Common myeloid progenitor, CD34-positive (primary cell): ENCODE measurements around the gene ASTN2.

Experiments
- CTCF ChIA-PET: fragments of 350-600 bp; sonication (Branson Sonifier 250); formaldehyde crosslinking; loops from one replicate; lab custom pipeline; 2021; ENCODE audit warnings: antibody characterized with exemption; lab: Charles Lee
- POLR2A ChIA-PET: fragments of 350-600 bp; sonication (Branson Sonifier 250); formaldehyde crosslinking; loops from one replicate; lab custom pipeline; 2021; ENCODE audit warnings: antibody characterized with exemption; lab: Charles Lee
- DNase-seq, 3 donors: peaks; one replicate each; pipeline versions ENCODE4 v3.0.0 to v3.0.0-alpha.2; 2013
- H3K27ac ChIP-seq, 2 experiments: 1 replicate in 1 of 2; 2 replicates in 1 of 2; pipeline ENCODE4 v1.7.0; 2013; ENCODE audit warnings: inconsistent platforms in 2 of 2, low read length in 2 of 2, mild to moderate bottlenecking in 2 of 2, low read depth in 1 of 2, moderate library complexity in 1 of 2; ENCODE audit not compliant: severe bottlenecking in 2 of 2, insufficient read depth in 1 of 2, poor library complexity in 1 of 2
- H3K27me3 ChIP-seq, 5 experiments: replicated peaks in 2 of 5; 1 replicate in 3 of 5; 2 replicates in 2 of 5; pipeline versions ENCODE4 v1.6.1 to v1.7.0; 2013; ENCODE audit warnings: low read length in 4 of 5, mild to moderate bottlenecking in 2 of 5, moderate library complexity in 2 of 5, inconsistent platforms in 1 of 5; ENCODE audit not compliant: insufficient read depth in 5 of 5, control insufficient read depth in 4 of 5
- H3K36me3 ChIP-seq, 4 experiments: 1 replicate in 2 of 4; 2 replicates in 2 of 4; pipeline versions ENCODE4 v1.6.1 to v1.7.0; 2013; ENCODE audit warnings: low read length in 3 of 4, control low read depth in 1 of 4, mild to moderate bottlenecking in 1 of 4; ENCODE audit not compliant: control insufficient read depth in 4 of 4, insufficient read depth in 4 of 4
- H3K4me1 ChIP-seq, 4 experiments: 1 replicate in 3 of 4; 2 replicates in 1 of 4; pipeline versions ENCODE4 v1.6.1 to v1.7.1; 2013; ENCODE audit warnings: low read length in 3 of 4, mild to moderate bottlenecking in 3 of 4, control low read depth in 1 of 4, inconsistent platforms in 1 of 4, moderate library complexity in 1 of 4; ENCODE audit not compliant: control insufficient read depth in 4 of 4, insufficient read depth in 4 of 4; ENCODE audit errors: control extremely low read depth in 1 of 4
- H3K4me3 ChIP-seq, 7 experiments: 1 replicate in 4 of 7; 2 replicates in 3 of 7; pipeline versions ENCODE4 v1.5.1 to v1.7.0; 2013; ENCODE audit warnings: mild to moderate bottlenecking in 7 of 7, low read length in 6 of 7, moderate library complexity in 6 of 7, inconsistent platforms in 2 of 7, low read depth in 2 of 7, control low read depth in 1 of 7; ENCODE audit not compliant: insufficient read depth in 4 of 7, control insufficient read depth in 1 of 7; ENCODE audit errors: extremely low read depth in 1 of 7
- H3K9me3 ChIP-seq, 5 experiments: 1 replicate in 4 of 5; 2 replicates in 1 of 5; pipeline versions ENCODE4 v1.6.1 to v1.7.1; 2013; ENCODE audit warnings: low read length in 4 of 5, mild to moderate bottlenecking in 2 of 5, inconsistent platforms in 1 of 5, low read depth in 1 of 5, moderate library complexity in 1 of 5; ENCODE audit not compliant: control insufficient read depth in 4 of 5, insufficient read depth in 2 of 5; ENCODE audit errors: control extremely low read depth in 1 of 5
- WGBS: methylation state at CpG from one replicate; pipeline ENCODE4 v1.1.5; 2013; ENCODE audit not compliant: insufficient coverage; 5-methylcytosine and 5-hydroxymethylcytosine counted together

ASTN2 gene

GRCh38 chr9:117035546-117035945 is 379.3 kb downstream of the ASTN2 start:
- Histone ChIP-seq H3K4me3 (no peak overlapping the region), H3K27ac (no peak overlapping the region), H3K4me1 (no peaks in the 10 kb centered on the region), H3K36me3 (no peaks in the 10 kb centered on the region), H3K9me3 (no peaks in the 10 kb centered on the region), H3K27me3 (peaks cover 0 to 2% (median 0%) of the 10 kb centered on the region in 5 experiments)
- 88% methylated on average over 1 of the region's 1 CpG for WGBS
- DNase-seq: no peak
- CTCF ChIA-PET: interaction anchor here (1.1 to 1.2 kb wide), 2 partner anchors 9 to 17 kb away, joined by 3 read pairs; no protein-coding TSS in a partner anchor
- POLR2A ChIA-PET: interaction anchor here (0.6 to 0.8 kb wide), 2 partner anchors 9 to 54 kb away, joined by 3 to 4 read pairs; no protein-coding TSS in a partner anchor

DNA sequence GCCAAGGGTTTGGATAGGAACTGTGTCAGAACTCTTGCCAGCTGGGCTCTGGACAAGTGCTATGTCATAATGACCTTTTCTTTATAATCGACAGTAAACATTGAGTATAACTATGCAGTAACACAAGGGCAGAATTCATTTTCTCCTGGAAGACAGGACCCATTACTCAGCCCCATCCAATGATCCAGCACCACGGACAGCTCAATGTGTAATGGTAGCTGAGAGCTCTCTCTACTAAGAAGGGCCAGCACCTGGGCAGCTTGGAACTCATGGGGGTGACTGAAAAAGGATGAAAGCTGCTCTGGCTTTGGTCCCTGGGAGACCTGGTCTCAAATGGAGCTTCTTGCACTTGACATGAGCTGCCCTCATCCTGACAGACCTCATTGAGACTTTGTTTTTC is 380.0 kb downstream of the ASTN2 start:
- Histone ChIP-seq H3K4me1 (no peaks in the 10 kb centered on the region), H3K9me3 (no peaks in the 10 kb centered on the region), H3K36me3 (no peaks in the 10 kb centered on the region), H3K4me3 (no peak overlapping the region), H3K27ac (no peak overlapping the region), H3K27me3 (peaks cover 0 to 2% (median 0%) of the 10 kb centered on the region in 5 experiments)
- no CpG with 5 or more reads among the region's 2 CpGs for WGBS
- DNase-seq: peak in 1 of 3 donors; percentile 19
- ChIA-PET POLR2A (interaction anchor here (0.6 kb wide), 1 partner anchor 9 kb away, joined by 3 read pairs; no protein-coding TSS in a partner anchor), CTCF (interaction anchor here (1.1 kb wide), 1 partner anchor 8 kb away, joined by 3 read pairs; no protein-coding TSS in a partner anchor)

- H3K4me1 ChIP-seq: no peaks in the 10 kb centered on the region
- DNase-seq: no peak
- no peak overlapping the region for H3K4me3 ChIP-seq
- no peaks in the 10 kb centered on the region for H3K36me3 ChIP-seq
- 100% methylated on average over 1 of the region's 3 CpGs for WGBS
- POLR2A ChIA-PET: no interaction called here
- H3K27ac ChIP-seq: no peak overlapping the region
- H3K9me3 ChIP-seq: no peaks in the 10 kb centered on the region
- H3K27me3 ChIP-seq: peaks cover 0 to 2% (median 0%) of the 10 kb centered on the region in 5 experiments
- CTCF ChIA-PET: interaction anchor here (1.2 kb wide), 1 partner anchor 16 kb away, joined by 3 read pairs; no protein-coding TSS in a partner anchor
Measured at GRCh38 chr9:117030254-117030768, 384.5 kb downstream of the ASTN2 start.

DNA sequence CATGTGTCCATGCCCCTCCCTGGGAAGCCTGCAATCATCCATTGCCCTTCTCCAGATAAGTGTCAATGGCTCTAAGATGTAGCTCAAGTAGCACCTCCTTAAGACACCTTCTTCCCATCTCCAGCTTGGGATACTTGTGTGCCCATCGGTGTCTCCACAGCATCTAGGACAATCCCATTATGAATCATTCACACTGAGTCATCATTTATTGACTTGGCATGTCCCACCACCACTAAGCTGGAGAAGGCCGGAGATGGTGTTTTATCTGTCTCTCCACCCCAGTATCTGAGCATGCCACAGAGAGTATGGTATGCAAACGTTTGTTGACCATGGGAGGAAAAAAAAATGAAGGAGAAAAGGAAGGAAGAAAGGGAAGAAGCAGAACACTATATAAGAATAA is 385.5 kb downstream of the ASTN2 start:
- Histone ChIP-seq H3K27me3 (peaks cover 0 to 2% (median 0%) of the 10 kb centered on the region in 5 experiments), H3K36me3 (no peaks in the 10 kb centered on the region), H3K4me3 (no peak overlapping the region), H3K9me3 (no peaks in the 10 kb centered on the region), H3K4me1 (no peaks in the 10 kb centered on the region), H3K27ac (no peak overlapping the region)
- WGBS: 83% methylated on average over 1 of the region's 3 CpGs
- CTCF ChIA-PET: no interaction called here
- no peak for DNase-seq
- POLR2A ChIA-PET: no interaction called here

DNA sequence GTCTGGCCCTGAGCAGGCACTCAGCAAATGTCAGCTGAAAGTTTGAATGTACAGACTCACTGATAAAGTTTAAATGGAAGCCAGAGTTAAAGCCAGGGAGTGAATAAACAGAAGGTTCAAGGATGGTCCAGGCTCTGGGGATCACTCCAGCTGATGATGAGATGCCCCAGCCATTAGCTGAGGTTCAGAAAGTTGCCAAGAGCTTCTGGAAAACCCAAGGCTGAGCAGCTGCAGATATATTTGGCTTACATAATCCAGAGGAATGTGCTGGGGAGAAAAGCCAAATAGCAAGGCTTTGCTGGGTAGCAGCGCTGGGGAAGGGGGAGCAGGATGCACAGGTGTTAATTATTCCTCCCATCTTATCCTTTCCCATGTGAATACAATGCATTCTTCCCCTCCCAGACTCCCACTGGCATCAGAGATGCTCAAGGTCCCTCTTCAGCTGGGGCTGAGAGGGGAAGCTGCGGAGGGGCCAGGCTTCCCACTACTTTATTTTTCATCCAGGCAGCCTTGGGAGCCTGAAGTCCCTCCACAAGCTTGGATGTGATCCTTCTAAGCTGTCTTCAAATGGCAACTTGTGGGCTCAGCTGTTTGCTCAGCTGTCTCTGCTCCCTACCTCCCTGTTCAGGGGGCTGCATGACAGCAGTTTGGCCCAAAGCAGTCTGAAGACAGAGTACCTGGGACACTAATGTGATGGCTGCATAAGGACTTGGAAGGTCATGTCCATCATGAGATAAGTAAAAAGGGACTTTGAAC is 386.6 kb downstream of the ASTN2 start:
- POLR2A ChIA-PET: no interaction called here
- no peak overlapping the region for H3K27ac ChIP-seq
- 100% methylated on average over 1 of the region's 2 CpGs for WGBS

DNA sequence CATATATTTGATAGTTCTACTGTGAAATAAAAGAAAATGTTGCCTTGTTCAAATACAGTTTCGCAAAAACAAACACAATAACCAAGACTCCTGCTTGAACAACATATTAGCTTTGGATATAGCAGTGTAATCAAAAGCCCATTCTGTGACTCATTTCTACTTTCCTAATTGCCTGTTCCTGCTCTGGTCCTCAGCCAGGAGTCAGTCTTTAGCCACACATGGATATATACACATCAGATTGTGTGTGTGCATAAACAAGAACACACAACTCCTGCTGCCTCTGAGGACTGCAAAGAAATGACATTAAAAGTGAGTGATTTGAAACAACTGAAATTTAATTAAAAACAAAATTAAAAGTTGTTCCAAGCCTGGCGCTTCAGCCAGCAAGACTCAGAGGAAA is 393.0 kb downstream of the ASTN2 start:
- 100% methylated on average over 1 of the region's 2 CpGs for WGBS
- ChIA-PET CTCF (no interaction called here), POLR2A (interaction anchor here (0.6 kb wide), 1 partner anchor 230 kb away, joined by 3 read pairs; no protein-coding TSS in a partner anchor)
- Histone ChIP-seq H3K36me3 (no peaks in the 10 kb centered on the region), H3K27ac (no peak overlapping the region), H3K9me3 (no peaks in the 10 kb centered on the region), H3K27me3 (no peaks in the 10 kb centered on the region), H3K4me3 (no peak overlapping the region), H3K4me1 (no peaks in the 10 kb centered on the region)
- DNase-seq: no peak

More for the DNA sequence above, 386.6 kb downstream of the ASTN2 start:
- no peaks in the 10 kb centered on the region for H3K36me3 ChIP-seq
- CTCF ChIA-PET: no interaction called here
- H3K4me1 ChIP-seq: no peaks in the 10 kb centered on the region
- no peaks in the 10 kb centered on the region for H3K27me3 ChIP-seq
- H3K4me3 ChIP-seq: no peak overlapping the region
- DNase-seq: no peak
- H3K9me3 ChIP-seq: no peaks in the 10 kb centered on the region
